ENCODE data around the gene VAPB. TPM values are rescaled to one million over a fixed set of nuclear protein-coding genes. Genes with fewer than 3 reads are reported as not detected.

Gene VAPB
- total RNA-seq, 1 donor from 2014 or later: 55.3 TPM

GRCh38 chr20:58454460-58454859 lies 65.4 kb downstream of the VAPB start:
- no peak for TF ChIP-seq CTCF (IDR thresholded peaks at IDR 0.05)
- Mint-ChIP-seq H3K36me3 (ENCODE audit: low read depth) (peaks cover 14% of the 10 kb centered on the region), H3K27ac (ENCODE audit: unreplicated experiment) (no peak overlapping the region), H3K4me1 (ENCODE audit: low read depth) (no peaks in the 10 kb centered on the region), H3K4me3 (ENCODE audit: unreplicated experiment) (no peak overlapping the region), H3K27me3 (ENCODE audit: low read depth) (no peaks in the 10 kb centered on the region), H3K9me3 (ENCODE audit: low read depth) (peaks cover 11% of the 10 kb centered on the region)
- DNase-seq (ENCODE audit: low spot score): no peak

GRCh38 chr20:58457083-58457695 lies 68.2 kb downstream of the VAPB start:
- no peak overlapping the region for H3K27ac Mint-ChIP-seq (ENCODE audit: unreplicated experiment)
- no peak for TF ChIP-seq CTCF (IDR thresholded peaks at IDR 0.05)
- H3K36me3 Mint-ChIP-seq (ENCODE audit: low read depth): peaks cover 13% of the 10 kb centered on the region
- DNase-seq (ENCODE audit: low spot score): no peak
- H3K9me3 Mint-ChIP-seq (ENCODE audit: low read depth): peaks cover 11% of the 10 kb centered on the region
- H3K27me3 Mint-ChIP-seq (ENCODE audit: low read depth): no peaks in the 10 kb centered on the region
- H3K4me1 Mint-ChIP-seq (ENCODE audit: low read depth): peaks cover 5% of the 10 kb centered on the region
- H3K4me3 Mint-ChIP-seq (ENCODE audit: unreplicated experiment): no peak overlapping the region

- peaks cover 5% of the 10 kb centered on the region for H3K4me1 Mint-ChIP-seq (ENCODE audit: low read depth)
- peaks cover 12% of the 10 kb centered on the region for H3K36me3 Mint-ChIP-seq (ENCODE audit: low read depth)
- H3K27me3 Mint-ChIP-seq (ENCODE audit: low read depth): no peaks in the 10 kb centered on the region
- no peak for DNase-seq (ENCODE audit: low spot score)
- H3K9me3 Mint-ChIP-seq (ENCODE audit: low read depth): peaks cover 11% of the 10 kb centered on the region
- H3K4me3 Mint-ChIP-seq (ENCODE audit: unreplicated experiment): no peak overlapping the region
- no peak for TF ChIP-seq CTCF (IDR thresholded peaks at IDR 0.05)
- no peak overlapping the region for H3K27ac Mint-ChIP-seq (ENCODE audit: unreplicated experiment)
These were observed 69.5 kb downstream of the VAPB start for GRCh38 chr20:58458342-58459057.

GRCh38 chr20:58459058-58459750 lies 70.2 kb downstream of the VAPB start:
- no peak for DNase-seq (ENCODE audit: low spot score)
- Mint-ChIP-seq H3K9me3 (ENCODE audit: low read depth) (peaks cover 7% of the 10 kb centered on the region), H3K36me3 (ENCODE audit: low read depth) (peaks cover 8% of the 10 kb centered on the region), H3K4me3 (ENCODE audit: unreplicated experiment) (no peak overlapping the region), H3K27ac (ENCODE audit: unreplicated experiment) (no peak overlapping the region), H3K27me3 (ENCODE audit: low read depth) (no peaks in the 10 kb centered on the region), H3K4me1 (ENCODE audit: low read depth) (peaks cover 5% of the 10 kb centered on the region)
- no peak for TF ChIP-seq CTCF (IDR thresholded peaks at IDR 0.05)

GRCh38 chr20:58461104-58461503 lies 72.1 kb downstream of the VAPB start:
- Mint-ChIP-seq H3K4me3 (ENCODE audit: unreplicated experiment) (no peak overlapping the region), H3K4me1 (ENCODE audit: low read depth) (peaks cover 5% of the 10 kb centered on the region), H3K9me3 (ENCODE audit: low read depth) (no peaks in the 10 kb centered on the region), H3K27ac (ENCODE audit: unreplicated experiment) (no peak overlapping the region), H3K36me3 (ENCODE audit: low read depth) (peaks cover 2% of the 10 kb centered on the region), H3K27me3 (ENCODE audit: low read depth) (no peaks in the 10 kb centered on the region)
- no peak for DNase-seq (ENCODE audit: low spot score)
- TF ChIP-seq CTCF (IDR thresholded peaks at IDR 0.05): no peak

All from chondrocyte (in vitro differentiated cells).